GM21447 (cell line): ENCODE data around the gene GPR157.
A peak's percentile ranks its signal among the peaks of the same experiment; 100 is the strongest.

Source experiments
- ATAC-seq: cut with Tn5 transposase; IDR thresholded peaks from one replicate; pipeline ENCODE4 v1.9.1; 2021; ENCODE audit not compliant: unreplicated experiment

Gene GPR157

DNA sequence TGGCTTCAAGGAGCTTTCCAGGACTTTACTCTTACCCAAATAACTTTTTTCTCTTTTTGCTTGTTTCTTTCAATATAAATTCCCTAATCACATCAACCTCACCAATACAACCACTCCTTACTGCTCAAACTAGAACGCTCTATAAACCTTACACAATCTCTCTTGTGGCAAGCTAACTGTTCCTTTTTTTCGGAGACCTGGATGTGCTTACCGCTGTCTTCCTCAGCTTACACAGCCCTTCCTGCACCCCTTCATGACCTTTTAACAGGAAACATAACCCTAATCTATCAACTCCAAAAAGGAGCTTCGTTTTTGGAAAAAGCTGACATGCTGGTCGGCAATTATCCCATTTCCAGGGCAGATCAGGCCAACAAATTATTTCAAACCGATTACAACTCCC is 35.3 kb downstream of the GPR157 start:
- ATAC-seq: no peak

DNA sequence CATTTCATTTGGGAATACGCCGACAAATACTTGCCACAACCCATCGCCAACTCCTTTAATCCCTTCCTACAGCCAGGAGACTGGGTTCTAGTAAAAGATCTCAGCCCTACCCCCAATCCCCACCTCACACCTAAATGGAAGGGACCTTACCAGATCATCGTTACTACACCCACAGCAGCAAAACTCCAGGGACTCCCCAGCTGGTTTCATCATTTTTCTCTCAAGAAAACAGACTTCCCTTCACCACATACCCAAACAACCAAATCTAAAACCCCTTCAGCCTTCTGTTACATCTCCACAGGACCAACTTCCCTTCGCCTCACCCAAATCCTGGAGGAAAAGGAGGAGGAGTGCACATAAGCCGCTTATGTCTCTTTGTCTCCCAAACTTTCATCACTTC is 35.8 kb downstream of the GPR157 start:
- no peak for ATAC-seq

DNA sequence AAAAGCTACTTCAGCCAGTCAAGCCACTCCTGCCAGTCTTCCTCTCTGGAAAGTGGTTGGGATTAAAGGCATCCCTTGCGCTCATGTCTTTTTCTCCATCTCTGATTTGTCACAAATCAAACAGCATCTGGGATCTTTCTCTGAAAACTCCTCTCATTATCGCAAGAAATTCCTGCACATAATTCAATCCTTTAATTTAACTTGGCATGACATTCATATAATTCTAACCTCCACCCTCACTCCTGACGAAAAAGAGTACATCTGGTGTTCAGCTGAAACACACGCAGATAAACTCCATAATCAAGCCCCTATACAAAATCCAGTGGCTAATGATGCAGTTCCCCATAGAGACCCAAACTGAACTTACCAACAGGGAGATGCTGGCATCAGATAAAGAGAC is 40.1 kb downstream of the GPR157 start:
- no peak for ATAC-seq

DNA sequence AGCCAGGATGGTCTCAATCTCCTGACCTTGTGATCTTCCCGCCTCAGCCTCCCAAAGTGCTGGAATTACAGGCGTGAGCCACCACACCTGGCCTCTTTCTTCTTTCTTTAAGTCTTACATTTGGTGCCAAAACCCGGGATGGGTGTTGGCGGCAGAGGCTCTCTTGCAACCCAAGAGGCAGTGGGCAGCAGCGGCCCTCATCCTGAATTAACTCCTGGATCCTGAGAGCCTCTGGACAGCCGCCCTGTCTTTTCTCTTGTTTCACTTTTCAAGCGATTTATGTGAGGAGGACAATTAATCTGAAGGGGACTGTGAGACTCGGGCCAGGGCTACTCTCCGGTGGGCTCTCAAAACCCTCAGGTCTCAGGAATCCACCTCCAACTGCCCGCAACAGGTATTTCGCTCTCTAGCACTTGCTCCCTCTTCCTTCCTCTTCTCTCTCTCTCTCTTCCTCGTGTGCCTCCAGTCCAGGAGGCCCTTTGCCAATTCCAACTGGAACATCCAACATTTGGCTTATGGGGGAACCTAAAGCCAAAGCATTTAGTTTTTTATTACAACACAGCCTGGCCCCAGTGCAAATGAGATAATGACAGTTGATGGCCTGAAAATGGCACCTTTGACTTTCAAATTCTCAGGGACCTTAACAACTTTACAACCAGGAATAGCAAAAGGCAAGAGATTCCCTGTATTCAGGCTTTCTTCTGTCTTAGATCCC is 41.3 kb downstream of the GPR157 start:
- no peak for ATAC-seq

DNA sequence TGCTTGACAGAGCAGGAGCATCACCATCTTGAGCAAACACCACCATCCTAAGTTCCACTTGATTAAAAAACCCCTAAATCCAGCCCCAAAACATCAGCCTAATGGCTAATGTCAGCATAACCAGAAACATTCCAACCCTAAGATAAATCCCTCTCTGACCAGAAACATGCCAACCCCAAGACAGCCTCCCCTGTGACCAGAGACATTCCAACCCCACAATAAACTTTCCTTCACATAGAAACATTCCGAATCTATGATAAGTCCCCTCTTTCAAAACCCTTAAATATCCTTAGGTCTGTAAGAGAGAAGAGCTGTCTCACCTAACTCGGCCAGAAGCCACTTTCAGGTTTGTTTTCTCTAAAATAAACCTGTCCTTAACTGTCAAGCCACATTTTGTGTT is 42.1 kb downstream of the GPR157 start:
- no peak for ATAC-seq

DNA sequence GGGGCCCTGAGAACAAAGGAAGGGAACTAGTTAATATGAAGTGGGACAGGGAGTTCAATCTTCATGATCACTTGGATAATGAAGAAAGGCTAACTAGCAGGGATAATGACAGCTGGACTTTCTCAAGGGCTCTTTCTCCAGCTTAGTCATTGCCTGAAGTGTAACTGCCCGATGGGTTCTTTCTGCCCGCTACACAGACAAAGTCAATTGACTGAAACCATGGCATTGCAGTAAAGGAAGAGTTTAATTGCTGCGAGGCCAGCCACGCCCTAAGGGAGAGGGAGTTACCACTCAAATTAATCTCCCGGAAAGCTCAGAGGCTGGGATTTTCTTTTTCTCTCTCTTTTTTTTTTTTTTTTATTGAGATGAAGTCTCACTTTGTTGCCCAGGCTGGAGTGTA is 42.9 kb downstream of the GPR157 start:
- ATAC-seq: no peak

DNA sequence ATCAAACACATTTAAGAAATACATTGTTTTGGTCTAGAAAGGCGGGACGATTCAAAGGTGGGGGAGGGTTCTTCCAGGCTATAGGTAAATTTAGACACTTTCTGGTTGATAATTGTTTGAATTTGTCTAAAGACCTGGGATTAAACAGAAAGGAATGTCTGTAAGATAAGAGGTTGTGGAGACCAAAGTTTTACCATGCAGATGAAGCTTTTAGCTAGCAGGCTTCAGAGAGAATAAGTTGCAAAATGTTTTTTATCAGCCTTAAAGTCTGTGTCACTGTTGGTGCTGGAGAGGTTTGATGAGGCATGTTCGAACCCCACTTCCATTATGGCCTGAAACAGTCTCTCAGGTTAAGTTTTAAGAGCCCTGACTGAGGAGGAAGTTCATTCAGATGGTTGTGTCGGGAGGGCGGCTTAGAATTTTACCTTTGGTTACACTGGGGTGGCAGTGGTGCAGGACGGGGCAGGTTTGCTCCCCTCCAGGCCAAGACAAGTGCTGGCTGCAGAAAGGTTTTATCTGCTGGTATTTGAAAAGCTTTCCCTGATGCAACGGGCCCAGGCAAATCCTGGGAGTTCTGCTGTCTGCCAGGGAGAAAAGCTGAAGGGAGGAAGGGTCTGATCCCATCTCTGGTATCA is 43.5 kb downstream of the GPR157 start:
- no peak for ATAC-seq

DNA sequence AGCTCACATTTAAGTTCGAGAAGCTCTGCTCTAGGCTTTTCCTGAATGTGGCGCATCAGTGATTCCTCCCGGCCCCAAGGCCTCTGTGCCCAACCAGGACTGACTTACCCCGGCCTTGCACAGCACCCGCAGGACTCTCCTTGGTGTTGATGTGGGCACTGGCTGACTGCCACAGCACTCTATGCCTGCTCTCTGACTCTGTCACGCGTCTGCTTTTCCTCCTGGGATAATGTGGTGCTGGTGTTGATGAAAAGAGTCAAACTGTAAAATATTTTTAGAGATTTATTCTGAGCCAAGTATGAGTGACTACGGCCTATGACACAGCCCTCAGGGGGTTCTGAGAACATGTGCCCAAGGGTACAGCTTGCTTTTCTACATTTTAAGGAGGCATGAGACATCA is 44.0 kb downstream of the GPR157 start:
- ATAC-seq: no peak

DNA sequence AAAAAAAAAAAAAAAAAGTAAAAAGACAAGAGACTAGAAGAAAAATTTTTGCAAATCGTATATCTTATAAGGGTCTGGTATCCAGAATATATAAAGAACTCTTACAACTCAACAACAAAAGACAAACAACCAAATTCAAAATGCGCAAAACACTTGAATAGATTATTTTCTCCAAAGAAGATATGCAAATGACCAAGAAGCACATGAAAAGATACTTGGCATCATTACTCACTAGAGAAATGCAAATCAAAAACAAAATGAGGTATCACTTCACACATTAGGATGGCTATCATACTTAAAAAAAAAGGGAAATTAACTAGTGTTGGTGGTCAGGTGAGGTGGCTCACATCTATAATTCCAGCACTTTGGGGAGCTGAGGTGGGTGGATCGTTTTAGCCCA is 47.4 kb downstream of the GPR157 start:
- ATAC-seq: no peak

DNA sequence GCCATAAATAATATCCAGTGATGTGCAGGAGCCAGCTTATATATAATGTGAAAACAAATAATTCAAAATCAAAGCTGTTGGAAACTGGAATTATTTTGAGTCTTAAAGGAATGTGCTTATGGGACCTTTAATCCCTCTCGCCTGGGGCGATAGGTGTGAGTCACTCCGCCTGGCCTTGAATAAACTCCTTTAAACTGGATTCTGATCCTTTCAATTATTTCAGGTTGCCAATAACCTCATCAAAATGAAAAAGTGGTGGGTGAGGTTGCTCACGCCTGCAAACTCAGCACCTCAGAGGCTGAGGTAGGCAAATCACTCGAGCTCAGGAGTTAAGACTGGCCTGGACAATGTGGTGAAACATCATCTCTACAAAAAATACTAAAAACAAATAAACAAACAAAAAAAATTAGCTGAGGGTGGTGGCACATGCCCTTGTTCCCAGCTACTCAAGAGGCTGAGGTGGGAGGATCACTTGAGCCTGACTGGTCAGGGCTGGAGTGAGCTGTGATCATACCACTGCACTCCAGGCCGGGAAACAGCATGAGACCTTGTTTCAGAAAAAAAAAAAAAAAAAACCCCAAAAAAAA is 48.1 kb downstream of the GPR157 start:
- ATAC-seq: no peak

DNA sequence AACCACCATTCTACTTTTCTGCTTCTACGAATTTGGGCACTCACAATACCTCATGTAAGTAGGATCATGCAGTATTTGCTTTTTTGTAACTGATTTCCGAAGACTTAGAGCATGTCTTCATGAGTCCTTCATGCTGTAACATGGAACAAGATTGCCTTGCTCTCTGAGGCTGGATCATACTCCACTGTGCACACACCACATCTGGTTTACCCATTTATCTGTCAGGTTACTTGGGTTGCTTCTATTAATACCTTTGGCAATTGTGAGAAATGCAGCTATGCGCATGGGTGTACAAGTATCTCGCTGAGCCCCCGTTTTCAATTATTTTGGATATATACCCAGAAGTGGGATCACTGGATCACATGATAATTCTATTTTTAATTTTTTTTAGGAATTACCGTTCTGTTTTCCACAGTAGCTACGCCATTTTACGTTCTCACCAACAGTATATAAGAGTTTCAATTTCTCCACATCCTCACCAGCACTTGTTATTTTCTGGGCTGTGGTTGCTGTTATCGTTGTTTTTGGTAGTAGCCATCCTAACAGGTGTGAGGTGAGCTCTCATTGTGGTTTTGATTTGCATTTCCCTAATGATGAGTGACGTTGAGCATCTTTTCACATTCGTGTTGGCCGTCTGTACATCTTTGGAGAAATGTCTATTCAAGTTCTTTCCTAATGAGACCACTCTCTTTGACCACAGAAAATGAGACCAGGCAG is 48.8 kb downstream of the GPR157 start:
- peak; percentile 45 for ATAC-seq

DNA sequence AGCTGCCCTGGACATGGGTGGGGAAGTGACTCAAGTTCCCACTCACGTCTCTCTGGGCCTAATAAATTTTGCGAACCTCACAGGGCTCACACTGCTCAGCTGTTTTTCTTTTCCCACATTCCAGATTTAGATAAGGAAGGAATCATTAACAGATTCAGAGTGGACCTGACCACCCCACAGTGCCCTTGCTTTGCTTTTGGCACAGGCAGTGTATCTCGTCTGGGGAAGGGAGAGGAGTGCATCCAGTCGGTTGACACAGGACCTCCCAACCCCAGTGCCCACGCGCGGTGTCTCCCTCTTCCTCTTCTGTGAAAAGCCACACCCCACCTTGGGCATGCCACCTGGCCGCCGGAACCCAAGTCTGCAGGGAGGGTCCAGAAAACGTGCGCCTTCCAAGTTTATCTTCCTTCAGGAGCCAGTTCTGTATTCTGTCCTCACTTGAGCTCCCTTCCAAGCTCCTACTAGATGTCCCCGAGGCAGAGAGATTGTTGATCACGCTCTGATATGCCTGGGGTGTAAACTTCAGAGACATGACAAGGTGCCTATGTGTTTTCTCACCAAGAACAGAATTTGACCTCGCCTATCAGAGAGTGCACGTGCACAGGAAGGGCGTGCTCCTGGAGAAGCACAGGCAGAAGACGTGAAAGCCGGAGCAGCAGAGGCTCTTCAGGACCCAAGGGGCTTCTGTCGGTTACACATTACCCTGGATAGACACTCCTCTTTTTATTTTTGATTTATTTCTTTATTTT is 50.0 kb downstream of the GPR157 start:
- no peak for ATAC-seq

DNA sequence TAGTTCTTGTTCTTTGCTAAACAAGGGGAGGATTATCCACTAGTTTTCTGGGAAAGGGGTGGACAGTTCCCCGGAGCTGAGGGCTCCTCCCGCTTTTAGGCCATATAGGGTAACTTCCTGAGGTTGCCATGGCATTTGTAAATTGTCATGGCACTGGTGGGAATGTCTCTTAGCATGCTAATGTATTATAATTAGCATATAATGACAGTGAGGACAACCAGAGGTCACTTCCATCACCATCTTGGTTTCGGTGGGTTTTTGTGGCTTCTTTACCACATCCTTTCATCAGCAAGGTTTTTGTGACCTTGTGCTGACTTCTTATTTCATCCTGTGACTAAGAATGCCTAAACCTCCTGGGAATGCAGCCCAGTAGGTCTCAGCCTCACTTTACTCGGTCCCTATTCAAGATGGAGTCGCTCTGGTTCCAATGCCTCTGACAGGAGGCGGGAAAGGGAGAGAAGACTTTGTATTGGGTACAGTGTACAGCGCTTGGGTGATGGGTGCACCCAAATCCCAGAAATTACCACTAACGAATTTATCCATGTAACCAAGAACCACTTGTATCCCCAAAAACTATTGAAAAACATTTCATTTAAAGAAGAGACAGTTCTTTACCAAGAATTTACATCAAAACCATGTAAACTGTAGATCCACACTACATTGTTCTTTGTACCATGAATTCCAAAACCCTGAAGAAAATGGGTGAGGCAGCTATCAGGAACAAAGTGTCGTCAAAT is 50.7 kb downstream of the GPR157 start:
- peak; percentile 33 for ATAC-seq

DNA sequence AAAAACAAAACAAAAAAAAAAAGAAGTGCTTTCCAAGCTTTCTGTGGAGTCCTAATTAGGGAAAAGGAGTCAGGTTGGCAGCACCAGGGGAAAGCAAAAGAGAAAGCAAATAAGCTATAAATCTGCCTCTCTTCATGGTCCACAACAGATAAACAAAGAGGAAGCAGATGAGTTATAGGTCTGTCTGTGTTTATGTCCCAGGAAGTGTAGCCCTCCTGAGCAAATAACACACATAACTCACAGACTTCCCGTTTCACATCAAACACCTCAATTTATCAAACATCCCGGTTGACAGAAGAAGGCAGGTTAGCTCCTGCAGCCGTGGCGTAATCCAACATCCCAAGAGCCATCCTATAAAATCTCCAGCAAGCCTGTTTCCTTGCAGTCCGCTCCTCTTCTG is 53.9 kb downstream of the GPR157 start:
- ATAC-seq: no peak

DNA sequence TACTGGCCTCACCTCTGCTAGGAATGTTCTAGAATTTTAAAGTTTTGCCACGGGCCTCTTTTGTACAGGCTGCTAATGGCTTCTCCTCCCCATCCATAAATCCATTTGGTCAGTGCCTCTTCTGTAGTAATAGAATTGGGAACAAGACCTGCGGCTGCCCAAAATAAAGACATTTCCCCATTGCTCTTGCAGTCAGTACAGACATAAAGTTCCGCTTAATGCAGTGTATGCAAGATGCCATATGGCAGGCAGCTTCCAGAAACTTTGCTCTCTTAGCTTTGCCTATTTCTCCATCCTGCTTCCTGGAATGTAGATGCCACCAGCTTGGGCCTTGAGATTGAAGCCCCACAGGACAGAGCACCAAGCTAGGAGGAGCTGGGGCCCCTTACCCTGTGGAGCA is 55.8 kb downstream of the GPR157 start:
- no peak for ATAC-seq

DNA sequence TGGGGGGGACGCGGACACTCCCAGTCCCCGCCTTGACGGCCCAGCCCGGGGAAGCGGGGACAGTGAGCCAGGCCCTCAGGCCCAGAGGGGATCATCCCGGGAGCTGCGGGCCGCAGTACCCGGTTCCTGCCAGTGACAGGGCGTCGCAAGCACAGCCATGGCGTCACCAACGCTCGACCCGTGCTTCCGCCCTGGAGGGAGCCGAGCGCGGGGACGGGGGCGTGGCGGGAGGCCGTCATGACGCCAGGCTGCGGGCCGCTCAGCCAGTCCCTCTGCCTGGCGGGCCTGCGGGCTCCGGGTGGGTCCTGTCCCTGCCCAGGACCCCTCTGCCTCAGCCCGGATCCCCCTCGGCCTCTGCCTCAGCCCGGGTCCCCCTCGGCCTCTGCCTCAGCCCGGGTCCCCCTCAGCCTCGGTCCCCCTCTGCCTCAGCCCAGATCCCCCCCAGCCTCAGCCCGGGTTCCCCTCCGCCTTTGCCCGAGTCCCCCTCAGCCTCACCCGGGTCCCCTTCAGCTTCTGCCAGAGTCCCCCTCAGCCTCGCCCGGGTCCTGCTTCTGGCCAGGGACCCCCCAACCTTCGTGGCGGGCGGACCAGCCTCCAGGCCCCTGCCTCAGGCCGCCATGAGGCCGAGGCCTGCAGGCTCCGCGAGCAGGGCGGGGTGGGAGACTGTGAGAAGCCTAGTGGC is 57.2 kb downstream of the GPR157 start:
- ATAC-seq: no peak

DNA sequence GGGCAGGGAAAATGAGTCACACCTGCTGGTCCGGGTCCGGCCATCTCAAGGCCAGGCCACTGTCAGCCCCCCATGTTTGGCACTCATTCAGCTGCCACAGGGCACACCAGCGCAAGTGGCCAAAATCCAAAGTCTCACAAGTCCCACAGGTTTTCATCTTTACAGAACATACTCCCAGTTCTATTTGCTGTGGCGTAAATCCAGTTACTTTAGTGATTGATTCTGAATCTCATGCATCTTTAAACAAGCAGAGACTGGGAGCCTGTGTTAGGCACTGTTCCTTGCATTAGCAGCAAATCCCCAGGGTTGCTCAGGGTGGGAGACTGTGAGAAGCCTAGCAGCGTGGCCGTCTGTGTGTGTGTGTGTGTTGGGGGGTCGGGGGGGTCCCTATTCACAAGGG is 58.4 kb downstream of the GPR157 start:
- ATAC-seq: no peak

DNA sequence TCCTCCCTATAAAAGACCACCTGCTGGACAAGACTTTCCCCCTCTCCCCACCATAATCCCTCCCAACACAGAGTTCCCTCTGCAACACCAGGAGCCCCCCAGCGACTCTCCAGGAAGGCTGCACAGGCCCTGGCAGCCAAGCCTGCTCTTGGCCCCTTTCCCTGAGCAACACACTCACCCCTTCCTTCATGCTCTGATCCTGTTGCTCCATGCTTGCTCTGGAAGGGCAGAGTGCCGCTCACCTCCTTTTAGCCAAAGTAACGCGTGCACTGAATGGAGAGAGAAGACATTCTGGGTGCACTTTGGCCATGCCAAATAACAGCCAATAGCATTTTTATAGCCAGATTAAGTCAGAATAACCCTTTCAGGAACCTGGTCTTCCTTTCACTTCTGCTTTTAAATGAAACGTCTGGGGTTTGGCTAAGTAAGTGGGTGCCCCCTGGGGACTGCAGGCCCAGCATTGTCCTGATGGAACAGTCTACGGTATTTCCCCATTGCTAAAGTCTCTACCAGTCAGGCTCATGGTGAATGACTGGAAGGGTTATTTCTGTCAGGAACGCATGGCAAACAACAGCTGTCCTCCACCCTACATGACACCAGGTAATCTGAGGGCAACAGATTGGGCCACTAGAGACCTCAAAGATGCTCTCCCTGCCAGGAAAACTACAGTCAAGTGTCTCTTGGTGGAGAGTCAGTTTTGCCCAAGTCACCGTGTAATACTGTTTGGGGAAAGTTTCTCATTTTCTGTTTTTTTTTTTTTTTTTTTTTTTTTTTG is 59.4 kb downstream of the GPR157 start, which contains the start of gene SLC2A5:
TSS of gene SLC2A5 (minus strand) at position 310 of the 775 bp plus-strand sequence. CDS start at position 211, 99 bp downstream.
- peak; percentile 93 for ATAC-seq

DNA sequence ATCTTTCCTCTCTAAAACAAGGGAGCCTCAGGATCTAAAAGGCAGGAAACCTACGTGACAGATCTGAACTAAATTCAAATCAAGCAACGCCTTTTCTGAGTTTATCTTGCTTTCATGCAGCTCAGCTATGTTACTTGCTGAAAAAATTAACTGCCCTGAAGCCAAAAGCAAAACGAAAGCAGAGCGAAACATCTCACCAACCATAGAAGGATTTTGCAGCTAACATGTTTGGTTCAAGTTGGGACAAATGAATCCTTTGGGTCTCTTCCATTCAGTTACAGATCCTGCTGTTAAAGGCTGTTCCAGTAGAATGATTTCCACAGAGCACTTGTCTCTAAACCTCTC is 59.9 kb downstream of the GPR157 start:
- no peak for ATAC-seq
